ENCODE measurements around the gene SOX18. TPM values are rescaled to one million over a fixed set of nuclear protein-coding genes. Genes with fewer than 3 reads are reported as not detected.

SOX18 gene
- total and polyA plus RNA-seq, 2 of the 13 experiments (the other 11 are each of a cell fraction or from before 2014, with no cell fraction given): 1.6 to 1.9 TPM

DNA sequence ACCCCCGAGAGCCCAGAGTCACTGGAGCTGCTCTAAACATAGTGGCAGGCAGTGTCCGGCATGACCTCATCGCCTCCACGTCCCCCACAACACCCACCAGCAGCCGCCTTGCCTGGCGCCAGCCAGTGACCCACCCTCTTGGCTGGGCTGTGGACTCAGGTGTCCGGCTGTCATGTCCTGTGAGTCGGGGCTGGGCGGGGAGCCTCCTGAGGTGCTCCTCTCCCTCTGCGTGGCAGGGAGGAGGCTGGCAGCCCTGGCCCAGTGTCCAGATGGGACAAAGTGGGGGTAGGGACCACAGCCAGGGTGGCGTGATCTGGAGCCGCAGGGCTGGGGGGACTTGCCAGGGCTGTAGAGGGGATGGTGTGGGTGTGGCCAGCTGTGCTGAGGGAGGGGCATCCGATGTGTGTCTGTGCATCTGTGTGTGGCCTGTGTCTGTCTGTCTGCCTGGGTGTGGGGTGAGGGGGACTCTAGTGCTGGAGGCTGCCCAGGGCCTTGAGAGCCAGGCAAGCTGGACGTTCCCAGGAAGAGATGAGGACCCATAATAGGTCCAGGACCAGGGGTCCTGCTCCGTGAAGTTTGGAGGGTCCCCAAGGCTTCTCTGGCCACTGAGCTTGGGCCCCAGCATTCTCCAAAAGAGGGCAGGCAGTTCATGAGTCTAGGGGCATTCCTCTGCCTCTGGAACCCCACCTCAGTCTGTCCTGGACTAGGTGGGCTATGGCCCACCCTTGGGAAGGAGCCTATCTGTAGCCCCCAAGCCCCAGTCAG is 2.3 kb upstream of the SOX18 start (continued):
- TF ChIP-seq, protein P1, sequence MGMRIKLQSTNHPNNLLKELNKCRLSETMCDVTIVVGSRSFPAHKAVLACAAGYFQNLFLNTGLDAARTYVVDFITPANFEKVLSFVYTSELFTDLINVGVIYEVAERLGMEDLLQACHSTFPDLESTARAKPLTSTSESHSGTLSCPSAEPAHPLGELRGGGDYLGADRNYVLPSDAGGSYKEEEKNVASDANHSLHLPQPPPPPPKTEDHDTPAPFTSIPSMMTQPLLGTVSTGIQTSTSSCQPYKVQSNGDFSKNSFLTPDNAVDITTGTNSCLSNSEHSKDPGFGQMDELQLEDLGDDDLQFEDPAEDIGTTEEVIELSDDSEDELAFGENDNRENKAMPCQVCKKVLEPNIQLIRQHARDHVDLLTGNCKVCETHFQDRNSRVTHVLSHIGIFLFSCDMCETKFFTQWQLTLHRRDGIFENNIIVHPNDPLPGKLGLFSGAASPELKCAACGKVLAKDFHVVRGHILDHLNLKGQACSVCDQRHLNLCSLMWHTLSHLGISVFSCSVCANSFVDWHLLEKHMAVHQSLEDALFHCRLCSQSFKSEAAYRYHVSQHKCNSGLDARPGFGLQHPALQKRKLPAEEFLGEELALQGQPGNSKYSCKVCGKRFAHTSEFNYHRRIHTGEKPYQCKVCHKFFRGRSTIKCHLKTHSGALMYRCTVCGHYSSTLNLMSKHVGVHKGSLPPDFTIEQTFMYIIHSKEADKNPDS (CRISPR knock-in tag; IDR thresholded peaks at IDR 0.05): no peak
- TF ChIP-seq, protein P2, sequence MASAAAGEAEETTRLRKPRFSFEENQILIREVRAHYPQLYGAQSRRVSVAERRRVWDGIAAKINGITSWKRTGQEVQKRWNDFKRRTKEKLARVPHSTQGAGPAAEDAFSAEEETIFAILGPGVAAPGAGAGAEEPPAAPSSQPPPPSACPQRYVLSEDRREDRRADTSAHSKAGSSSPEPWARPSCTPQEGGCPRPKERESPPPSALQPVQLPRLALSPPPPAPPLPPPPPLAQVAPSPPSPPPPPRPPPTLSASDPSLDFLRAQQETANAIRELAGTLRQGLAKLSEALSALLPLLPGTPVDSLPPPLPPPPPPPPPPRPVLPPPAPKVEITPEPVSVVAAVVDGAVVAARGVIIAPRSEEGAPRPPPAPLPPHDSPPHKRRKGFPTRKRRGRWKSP (CRISPR knock-in tag; IDR thresholded peaks at IDR 0.05): no peak
- TF ChIP-seq MEIS1 (CRISPR knock-in tag; IDR thresholded peaks at IDR 0.05; ENCODE audit: borderline replicate concordance) (peak; percentile 32; the same call in 1 of the 2 replicates), FOXA1 (IDR thresholded peaks at IDR 0.05) (no peak), FOXA1 (CRISPR knock-in tag; IDR thresholded peaks at IDR 0.05) (no peak), ZNF224 (CRISPR knock-in tag; IDR thresholded peaks at IDR 0.05) (no peak), XRCC5 (optimal IDR thresholded peaks at IDR 0.05; ENCODE audit: low read length) (peak; percentile 16), ZNF121 (CRISPR knock-in tag; IDR thresholded peaks at IDR 0.05) (peak; percentile 87), PTBP1 (IDR thresholded peaks at IDR 0.05; ENCODE audit: low read depth, low read length, poor library complexity, severe bottlenecking) (peak; percentile 35)
- TF ChIP-seq, protein P3, sequence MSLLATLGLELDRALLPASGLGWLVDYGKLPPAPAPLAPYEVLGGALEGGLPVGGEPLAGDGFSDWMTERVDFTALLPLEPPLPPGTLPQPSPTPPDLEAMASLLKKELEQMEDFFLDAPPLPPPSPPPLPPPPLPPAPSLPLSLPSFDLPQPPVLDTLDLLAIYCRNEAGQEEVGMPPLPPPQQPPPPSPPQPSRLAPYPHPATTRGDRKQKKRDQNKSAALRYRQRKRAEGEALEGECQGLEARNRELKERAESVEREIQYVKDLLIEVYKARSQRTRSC (CRISPR knock-in tag; IDR thresholded peaks at IDR 0.05; ENCODE audit: low read depth): no peak
- TF ChIP-seq, protein P4, sequence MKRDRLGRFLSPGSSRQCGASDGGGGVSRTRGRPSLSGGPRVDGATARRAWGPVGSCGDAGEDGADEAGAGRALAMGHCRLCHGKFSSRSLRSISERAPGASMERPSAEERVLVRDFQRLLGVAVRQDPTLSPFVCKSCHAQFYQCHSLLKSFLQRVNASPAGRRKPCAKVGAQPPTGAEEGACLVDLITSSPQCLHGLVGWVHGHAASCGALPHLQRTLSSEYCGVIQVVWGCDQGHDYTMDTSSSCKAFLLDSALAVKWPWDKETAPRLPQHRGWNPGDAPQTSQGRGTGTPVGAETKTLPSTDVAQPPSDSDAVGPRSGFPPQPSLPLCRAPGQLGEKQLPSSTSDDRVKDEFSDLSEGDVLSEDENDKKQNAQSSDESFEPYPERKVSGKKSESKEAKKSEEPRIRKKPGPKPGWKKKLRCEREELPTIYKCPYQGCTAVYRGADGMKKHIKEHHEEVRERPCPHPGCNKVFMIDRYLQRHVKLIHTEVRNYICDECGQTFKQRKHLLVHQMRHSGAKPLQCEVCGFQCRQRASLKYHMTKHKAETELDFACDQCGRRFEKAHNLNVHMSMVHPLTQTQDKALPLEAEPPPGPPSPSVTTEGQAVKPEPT (CRISPR knock-in tag; IDR thresholded peaks at IDR 0.05; ENCODE audit: low read depth): 0 out of 2 replicates have a peak, but pooled peaks have one; percentile 43
- TF ChIP-seq, protein P5, sequence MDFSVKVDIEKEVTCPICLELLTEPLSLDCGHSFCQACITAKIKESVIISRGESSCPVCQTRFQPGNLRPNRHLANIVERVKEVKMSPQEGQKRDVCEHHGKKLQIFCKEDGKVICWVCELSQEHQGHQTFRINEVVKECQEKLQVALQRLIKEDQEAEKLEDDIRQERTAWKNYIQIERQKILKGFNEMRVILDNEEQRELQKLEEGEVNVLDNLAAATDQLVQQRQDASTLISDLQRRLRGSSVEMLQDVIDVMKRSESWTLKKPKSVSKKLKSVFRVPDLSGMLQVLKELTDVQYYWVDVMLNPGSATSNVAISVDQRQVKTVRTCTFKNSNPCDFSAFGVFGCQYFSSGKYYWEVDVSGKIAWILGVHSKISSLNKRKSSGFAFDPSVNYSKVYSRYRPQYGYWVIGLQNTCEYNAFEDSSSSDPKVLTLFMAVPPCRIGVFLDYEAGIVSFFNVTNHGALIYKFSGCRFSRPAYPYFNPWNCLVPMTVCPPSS (IDR thresholded peaks at IDR 0.05): no peak
- TF ChIP-seq, protein P6, sequence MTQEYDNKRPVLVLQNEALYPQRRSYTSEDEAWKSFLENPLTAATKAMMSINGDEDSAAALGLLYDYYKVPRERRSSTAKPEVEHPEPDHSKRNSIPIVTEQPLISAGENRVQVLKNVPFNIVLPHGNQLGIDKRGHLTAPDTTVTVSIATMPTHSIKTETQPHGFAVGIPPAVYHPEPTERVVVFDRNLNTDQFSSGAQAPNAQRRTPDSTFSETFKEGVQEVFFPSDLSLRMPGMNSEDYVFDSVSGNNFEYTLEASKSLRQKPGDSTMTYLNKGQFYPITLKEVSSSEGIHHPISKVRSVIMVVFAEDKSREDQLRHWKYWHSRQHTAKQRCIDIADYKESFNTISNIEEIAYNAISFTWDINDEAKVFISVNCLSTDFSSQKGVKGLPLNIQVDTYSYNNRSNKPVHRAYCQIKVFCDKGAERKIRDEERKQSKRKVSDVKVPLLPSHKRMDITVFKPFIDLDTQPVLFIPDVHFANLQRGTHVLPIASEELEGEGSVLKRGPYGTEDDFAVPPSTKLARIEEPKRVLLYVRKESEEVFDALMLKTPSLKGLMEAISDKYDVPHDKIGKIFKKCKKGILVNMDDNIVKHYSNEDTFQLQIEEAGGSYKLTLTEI (CRISPR knock-in tag; conservative IDR thresholded peaks at IDR 0.05): no peak
- TF ChIP-seq, protein P7, sequence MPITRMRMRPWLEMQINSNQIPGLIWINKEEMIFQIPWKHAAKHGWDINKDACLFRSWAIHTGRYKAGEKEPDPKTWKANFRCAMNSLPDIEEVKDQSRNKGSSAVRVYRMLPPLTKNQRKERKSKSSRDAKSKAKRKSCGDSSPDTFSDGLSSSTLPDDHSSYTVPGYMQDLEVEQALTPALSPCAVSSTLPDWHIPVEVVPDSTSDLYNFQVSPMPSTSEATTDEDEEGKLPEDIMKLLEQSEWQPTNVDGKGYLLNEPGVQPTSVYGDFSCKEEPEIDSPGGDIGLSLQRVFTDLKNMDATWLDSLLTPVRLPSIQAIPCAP (CRISPR knock-in tag; IDR thresholded peaks at IDR 0.05; ENCODE audit: low read depth): 0 out of 2 replicates have a peak, but pooled peaks have one; percentile 22
- TF ChIP-seq, protein P8, sequence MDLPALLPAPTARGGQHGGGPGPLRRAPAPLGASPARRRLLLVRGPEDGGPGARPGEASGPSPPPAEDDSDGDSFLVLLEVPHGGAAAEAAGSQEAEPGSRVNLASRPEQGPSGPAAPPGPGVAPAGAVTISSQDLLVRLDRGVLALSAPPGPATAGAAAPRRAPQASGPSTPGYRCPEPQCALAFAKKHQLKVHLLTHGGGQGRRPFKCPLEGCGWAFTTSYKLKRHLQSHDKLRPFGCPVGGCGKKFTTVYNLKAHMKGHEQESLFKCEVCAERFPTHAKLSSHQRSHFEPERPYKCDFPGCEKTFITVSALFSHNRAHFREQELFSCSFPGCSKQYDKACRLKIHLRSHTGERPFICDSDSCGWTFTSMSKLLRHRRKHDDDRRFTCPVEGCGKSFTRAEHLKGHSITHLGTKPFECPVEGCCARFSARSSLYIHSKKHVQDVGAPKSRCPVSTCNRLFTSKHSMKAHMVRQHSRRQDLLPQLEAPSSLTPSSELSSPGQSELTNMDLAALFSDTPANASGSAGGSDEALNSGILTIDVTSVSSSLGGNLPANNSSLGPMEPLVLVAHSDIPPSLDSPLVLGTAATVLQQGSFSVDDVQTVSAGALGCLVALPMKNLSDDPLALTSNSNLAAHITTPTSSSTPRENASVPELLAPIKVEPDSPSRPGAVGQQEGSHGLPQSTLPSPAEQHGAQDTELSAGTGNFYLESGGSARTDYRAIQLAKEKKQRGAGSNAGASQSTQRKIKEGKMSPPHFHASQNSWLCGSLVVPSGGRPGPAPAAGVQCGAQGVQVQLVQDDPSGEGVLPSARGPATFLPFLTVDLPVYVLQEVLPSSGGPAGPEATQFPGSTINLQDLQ (CRISPR knock-in tag; IDR thresholded peaks at IDR 0.05): no peak

Measured in HepG2 (cell line).